A549 (cell line): ENCODE measurements around the gene PHF21A.

Source experiments
- CTCF ChIP-seq: fragments of >200 bp; sonication (Bioruptor Twin); formaldehyde crosslinking; IDR thresholded peaks from 3 replicates; pipeline ENCODE4 v1.5.1; 2016
- ELK1 ChIP-seq: fragments of 150-350 bp; IDR thresholded peaks from 2 replicates; pipeline ENCODE4 v1.6.1; 2014; ENCODE audit warnings: low read depth, mild to moderate bottlenecking, low read length
- ESRRA ChIP-seq: fragments of 150-350 bp; IDR thresholded peaks from 2 replicates; pipeline ENCODE4 v1.6.1; 2014; ENCODE audit warnings: mild to moderate bottlenecking, low read length, borderline replicate concordance
- POLR2A ChIP-seq: IDR thresholded peaks from 2 replicates; pipeline ENCODE4 v1.6.1; 2012; ENCODE audit warnings: mild to moderate bottlenecking, low read length
- REST ChIP-seq: fragments of 200-600 bp; sonication (generic); IDR thresholded peaks from 2 replicates; pipeline ENCODE4 v1.6.1; 2016; ENCODE audit warnings: antibody characterized with exemption, mild to moderate bottlenecking, moderate library complexity
- SMC3 ChIP-seq: fragments of >200 bp; sonication (Bioruptor Twin); formaldehyde crosslinking; IDR thresholded peaks from 3 replicates; pipeline ENCODE4 v1.6.1; 2018; ENCODE audit warnings: inconsistent platforms

GRCh38 chr11:45915446-45915845, 205.8 kb downstream of the PHF21A start:
- TF ChIP-seq POLR2A = no peak
- no peak for TF ChIP-seq CTCF
- no peak for TF ChIP-seq SMC3
- no peak for TF ChIP-seq ELK1
- TF ChIP-seq REST = no peak
- TF ChIP-seq ESRRA = no peak
